OCI-M1 (cell line): ENCODE measurements around the gene CACNG7.
A peak's percentile ranks its signal among the peaks of the same experiment; 100 is the strongest.
"Not testable (repeated sequence)": the region's sequence is repeated elsewhere in the genome, so short reads cannot be mapped to it uniquely, and the experiment has no call there.

Experiments used
- DNase-seq: peaks from one replicate; lab custom pipeline; 2025; lab: John Stamatoyannopoulos, UW

Gene CACNG7

GRCh38 chr19:53906211-53907192, 2.6 kb upstream of the CACNG7 start:
- DNase-seq: peak; percentile 50

DNA sequence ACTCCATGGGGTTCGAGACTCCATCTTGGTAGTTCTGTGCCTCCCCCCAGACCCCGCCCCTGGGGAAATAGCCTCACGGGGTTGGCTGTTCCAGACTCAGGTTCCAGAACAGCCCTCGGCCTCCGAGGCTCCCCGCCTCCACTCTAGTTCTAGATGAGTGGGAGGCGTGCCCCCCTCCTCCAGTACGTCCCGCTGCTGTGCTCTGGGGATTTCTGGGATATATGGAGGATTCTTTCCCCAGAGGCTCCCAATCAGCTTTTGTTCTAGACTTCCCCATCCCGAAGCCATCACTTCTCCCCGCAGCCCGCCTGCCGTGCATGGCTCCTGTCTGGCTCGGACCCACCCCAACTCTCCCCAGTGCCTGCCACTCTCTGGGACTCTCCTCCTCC, 1.9 kb upstream of the CACNG7 start:
- DNase-seq: no peak

DNA sequence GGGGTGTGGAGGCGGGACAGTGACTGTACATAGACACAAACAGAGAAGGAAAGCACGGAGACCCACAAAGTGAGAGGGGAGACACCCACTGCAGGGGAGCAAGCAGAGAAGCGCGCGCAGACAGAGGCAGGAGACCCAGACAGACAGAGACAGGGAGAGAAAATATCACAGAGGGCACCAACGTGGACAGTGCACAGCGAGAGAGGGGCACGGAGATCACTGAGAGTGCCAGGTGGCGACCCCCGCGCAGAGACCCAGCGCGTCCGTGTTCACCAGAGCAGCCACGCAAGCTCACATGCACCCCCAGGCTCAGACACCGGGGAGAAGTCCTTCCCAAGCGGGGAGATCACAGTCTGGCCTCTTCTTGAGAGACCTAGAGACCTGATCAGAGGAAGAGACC, 1.4 kb upstream of the CACNG7 start:
- DNase-seq: no peak

GRCh38 chr19:53908106-53908934, 758 bp upstream of the CACNG7 start:
- peak; percentile 63 for DNase-seq

DNA sequence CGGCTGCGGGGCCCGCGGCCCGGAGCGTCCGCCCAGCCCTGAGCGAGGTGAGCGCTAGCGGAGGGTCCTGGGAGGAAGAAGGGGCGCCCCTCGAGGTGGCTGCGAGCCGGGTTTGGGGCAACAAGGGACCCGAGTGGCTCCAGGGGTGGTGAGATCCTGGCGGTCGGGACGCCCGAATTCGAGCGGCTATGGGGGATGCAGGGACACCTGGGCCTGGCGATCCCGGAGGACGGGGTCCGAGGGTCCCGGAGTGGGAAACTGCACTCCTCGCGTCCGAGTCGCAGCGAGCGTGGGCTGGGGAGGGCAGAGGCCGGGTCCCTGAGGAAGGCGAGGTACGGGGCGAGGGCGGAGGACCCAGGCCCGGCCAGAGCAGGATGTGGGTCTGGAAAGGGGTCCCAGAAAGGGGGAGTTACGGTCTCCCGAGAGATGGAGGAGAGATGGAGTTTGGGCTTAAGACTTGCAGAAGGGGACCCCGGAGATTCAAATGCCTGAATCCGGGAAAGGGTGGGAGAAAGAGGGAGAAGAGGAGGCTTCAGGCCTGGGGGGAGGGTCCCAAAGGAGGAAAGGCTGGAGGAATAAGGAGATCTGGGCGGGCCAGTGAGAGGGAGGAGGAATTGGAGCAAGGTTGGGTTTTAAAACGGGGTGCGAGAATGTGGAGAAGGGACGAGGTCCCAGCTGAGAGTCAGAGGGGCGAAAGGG, 542 bp downstream of the CACNG7 start:
- DNase-seq: no peak

GRCh38 chr19:53910170-53910518, 1.1 kb downstream of the CACNG7 start:
- DNase-seq: no peak

DNA sequence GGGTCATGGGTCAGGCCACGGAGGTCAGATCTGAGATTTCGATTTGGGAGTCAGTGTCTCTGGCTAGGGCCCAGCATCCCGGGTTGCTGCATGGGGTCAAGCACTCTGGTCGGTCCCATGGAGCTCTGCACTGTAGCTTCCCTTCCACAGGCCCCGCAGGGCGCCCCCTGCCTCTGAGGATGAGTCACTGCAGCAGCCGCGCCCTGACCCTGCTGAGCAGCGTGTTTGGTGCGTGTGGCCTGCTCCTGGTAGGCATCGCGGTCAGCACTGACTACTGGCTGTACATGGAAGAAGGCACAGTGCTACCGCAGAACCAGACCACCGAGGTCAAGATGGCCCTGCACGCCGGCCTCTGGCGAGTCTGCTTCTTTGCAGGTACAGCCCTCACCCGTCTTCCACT, 3.6 kb downstream of the CACNG7 start:
- DNase-seq: peak; percentile 20

- DNase-seq: peak; percentile 26
These were observed 5.9 kb downstream of the CACNG7 start for GRCh38 chr19:53915000-53915399.

DNA sequence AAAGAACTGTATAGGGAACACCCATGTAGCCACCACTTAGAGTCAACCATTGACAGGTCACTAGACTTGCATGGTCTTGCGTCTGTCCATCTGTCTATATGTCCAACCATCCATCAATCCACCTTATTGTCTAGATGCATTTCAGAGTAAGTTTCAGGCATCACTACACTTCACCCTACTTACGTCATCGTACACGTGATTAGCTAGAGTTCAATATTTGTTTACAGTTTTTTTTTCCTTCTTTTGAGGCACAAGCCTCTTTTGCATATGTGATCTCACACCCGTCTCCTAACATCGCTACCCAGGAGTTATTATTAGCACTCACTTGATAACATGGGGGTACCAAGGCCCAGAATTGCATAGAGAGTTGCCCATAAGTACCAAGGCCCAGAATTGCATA, 6.9 kb downstream of the CACNG7 start:
- DNase-seq: no peak

DNA sequence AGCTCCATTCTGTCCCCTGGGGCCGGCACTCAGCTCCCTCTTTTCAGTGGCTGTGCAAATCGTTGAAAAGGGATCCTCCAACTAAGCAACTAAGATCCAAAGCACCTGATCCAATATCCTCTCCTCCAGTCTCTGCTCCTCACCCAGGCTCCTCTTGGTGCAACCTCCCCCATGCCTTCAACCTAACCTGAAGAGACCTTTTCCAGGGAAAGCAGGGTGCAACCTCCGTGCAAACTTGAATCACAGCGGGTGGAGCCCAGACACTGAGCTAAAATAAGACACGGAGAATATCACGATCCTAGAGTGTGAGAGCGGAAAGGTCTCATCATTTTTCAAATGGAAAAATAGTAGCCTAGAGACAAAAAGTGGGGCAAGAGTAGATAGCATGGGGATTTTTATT, 8.3 kb downstream of the CACNG7 start:
- DNase-seq: no peak

DNA sequence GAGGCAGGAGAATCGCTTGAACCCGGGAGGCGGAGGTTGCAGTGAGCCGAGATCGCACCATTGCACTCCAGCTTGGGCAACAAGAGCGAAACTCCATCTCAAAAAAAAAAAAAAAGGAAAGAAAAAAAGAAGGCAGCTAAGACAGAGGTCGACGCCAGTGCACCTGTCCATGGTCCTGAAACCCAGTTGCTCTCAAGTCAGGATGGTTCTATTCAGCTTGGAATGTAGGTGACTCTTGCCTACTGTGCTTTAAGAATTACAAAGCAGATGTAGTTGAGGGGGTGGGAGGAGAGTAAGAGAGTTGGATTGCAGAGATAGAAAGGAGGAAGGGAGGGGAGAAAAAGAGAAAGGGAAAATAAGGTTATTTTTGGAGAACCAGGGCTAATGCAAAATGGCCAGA, 18.7 kb downstream of the CACNG7 start:
- peak; percentile 74 for DNase-seq

- no peak for DNase-seq
These were observed 27.0 kb downstream of the CACNG7 start for GRCh38 chr19:53936029-53936428.

GRCh38 chr19:53942001-53942786, 33.1 kb downstream of the CACNG7 start:
- no peak for DNase-seq

GRCh38 chr19:53944416-53944815, 35.3 kb downstream of the CACNG7 start:
- no peak for DNase-seq

- DNase-seq: no peak
These were observed 35.9 kb downstream of the CACNG7 start for GRCh38 chr19:53944933-53945332.

DNA sequence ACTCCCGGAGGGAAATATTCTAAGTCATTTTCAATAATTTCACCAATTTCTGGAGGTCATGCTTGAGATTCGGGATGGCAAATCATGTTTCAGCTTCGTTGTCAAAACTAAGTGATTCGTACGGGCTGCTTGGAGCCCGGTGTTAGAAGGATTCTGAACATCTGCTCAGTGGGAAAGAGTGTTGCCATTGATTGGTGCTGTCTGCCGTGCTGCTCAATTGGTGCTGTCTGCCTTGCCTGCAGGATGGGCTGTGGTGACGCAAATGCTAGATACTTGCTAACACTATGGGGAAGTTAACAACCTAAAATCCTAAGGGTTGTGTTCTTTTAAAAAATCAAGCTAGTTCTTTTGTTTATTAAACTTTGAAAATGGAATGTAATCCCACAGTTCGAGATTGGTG, 36.4 kb downstream of the CACNG7 start:
- peak; percentile 88 for DNase-seq

GRCh38 chr19:53945998-53946397, 36.9 kb downstream of the CACNG7 start:
- DNase-seq: no peak

DNA sequence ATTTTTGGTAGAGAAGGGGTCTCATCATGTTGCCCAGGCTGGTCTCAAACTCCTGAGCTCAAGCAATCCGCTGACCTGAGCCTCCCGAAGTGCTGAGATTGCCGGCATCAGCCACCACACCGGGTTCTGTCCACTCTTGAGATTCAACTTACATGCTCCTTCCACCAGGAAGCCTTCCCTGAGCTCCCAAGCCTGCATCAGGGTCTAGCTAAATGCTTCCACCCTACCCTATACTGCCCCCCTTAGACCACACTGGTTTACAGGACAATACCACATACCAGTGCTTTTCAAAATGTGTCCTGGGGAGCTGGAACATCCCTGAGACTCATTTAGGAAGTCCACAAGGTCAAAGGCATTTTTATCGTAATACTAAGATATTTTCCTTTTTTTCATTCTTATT, 38.5 kb downstream of the CACNG7 start:
- DNase-seq: peak; percentile 61

- DNase-seq: not testable (repeated sequence)
These were observed 39.5 kb downstream of the CACNG7 start for GRCh38 chr19:53948611-53949010.

DNA sequence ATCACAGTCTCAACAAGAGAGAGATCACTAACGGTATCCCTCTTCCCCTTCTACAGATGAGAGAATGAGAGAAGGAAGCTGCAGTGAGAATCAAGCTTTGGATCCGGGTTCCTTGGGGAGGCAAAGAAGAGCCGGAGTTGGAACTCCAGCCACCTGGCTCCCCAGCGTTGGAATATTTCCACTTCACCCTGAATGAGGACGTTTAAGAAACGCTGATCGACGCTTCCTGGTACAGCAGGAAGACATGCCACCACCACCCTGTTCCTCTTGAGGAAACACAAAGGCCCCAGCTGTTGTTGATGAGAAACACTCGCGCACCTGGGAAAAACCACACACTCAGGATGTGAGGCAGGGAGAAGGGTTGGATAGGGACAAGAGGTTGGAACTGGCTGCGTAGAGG, 42.4 kb downstream of the CACNG7 start:
- no peak for DNase-seq

- DNase-seq: no peak
These were observed 42.9 kb downstream of the CACNG7 start for GRCh38 chr19:53951947-53952346.

- no peak for DNase-seq
These were observed 44.3 kb downstream of the CACNG7 start for GRCh38 chr19:53953383-53953782.
